K562 (cell line): ENCODE measurements around the gene TMEM208. TPM values are rescaled to one million over a fixed set of nuclear protein-coding genes. Genes with fewer than 3 reads are reported as not detected.

Source experiments
- ATAC-seq: fragments of 200-7000 bp; cut with Tn5 transposase; 3 replicates; pipeline ENCODE4 v1.9.1; 2020; ENCODE audit warnings: moderate library complexity
- BruUV-seq: library from RNA; stranded (reverse); fragments of 400-500 nt; replicated peaks from 2 replicates; lab custom pipeline; 2021; lab: Mats Ljungman, UMichigan
- CTCF ChIA-PET: fragments of 300-600 bp; formaldehyde crosslinking; extraction: SDS; loops from one replicate; lab custom pipeline; 2021; ENCODE audit warnings: low intra/inter-chr PET ratio; lab: Yijun Ruan, JAX
- POLR2A ChIA-PET: fragments of 300-600, 350-650 bp; sonication (Branson Sonifier 250); formaldehyde crosslinking; extraction: SDS; loops from one replicate; lab custom pipeline; 2021; ENCODE audit warnings: antibody characterized with exemption, inconsistent platforms; lab: Yijun Ruan, JAX
- DNase-seq, 4 experiments: peaks; one replicate each; pipeline versions ENCODE4 v3.0.0 to v3.0.0-alpha.2; 2011 to 2018; ENCODE audit warnings: low spot score in 3 of 4, mixed read lengths in 3 of 4; ENCODE audit errors: extremely low read depth in 1 of 4
- FAIRE-seq: peaks from 2 replicates; lab custom pipeline; 2011; peaks lifted over from hg19 to GRCh38; lab: Jason Lieb, UNC
- H2AFZ ChIP-seq: 2 replicates; pipeline ENCODE4 v1.6.0; 2011; ENCODE audit warnings: low read depth, low read length, control low read depth, inconsistent platforms
- H3K27ac ChIP-seq: fragments of 200-600 bp; 3 replicates; pipeline ENCODE4 v1.8.0; 2011; ENCODE audit warnings: low read depth, mild to moderate bottlenecking, control low read depth, inconsistent platforms, low read length, moderate library complexity, mixed read lengths; ENCODE audit errors: extremely low read depth
- H3K27me3 ChIP-seq, 2 experiments: fragments of 300-600 bp in 1 of 2; 2 replicates in 1 of 2; 3 replicates in 1 of 2; pipeline versions ENCODE4 v1.6.0 to v1.8.0; 2011; ENCODE audit warnings: inconsistent platforms in 2 of 2, low read length in 2 of 2, mild to moderate bottlenecking in 1 of 2, mixed read lengths in 1 of 2, moderate library complexity in 1 of 2; ENCODE audit not compliant: control insufficient read depth in 2 of 2, insufficient read depth in 2 of 2
- H3K36me3 ChIP-seq: fragments of 300-600 bp; 3 replicates; pipeline ENCODE4 v1.8.0; 2011; ENCODE audit warnings: mild to moderate bottlenecking, low read length, inconsistent platforms; ENCODE audit not compliant: control insufficient read depth, insufficient read depth
- H3K4me1 ChIP-seq, 2 experiments: fragments of 200-600 bp in 1 of 2; replicated peaks in 1 of 2; 2 replicates in 1 of 2; 3 replicates in 1 of 2; pipeline versions ENCODE4 v1.5.1 to v1.8.0; 2011; ENCODE audit warnings: inconsistent platforms in 2 of 2, low read length in 2 of 2, mild to moderate bottlenecking in 1 of 2, mixed read lengths in 1 of 2, moderate library complexity in 1 of 2; ENCODE audit not compliant: control insufficient read depth in 2 of 2, insufficient read depth in 2 of 2
- H3K4me2 ChIP-seq: 2 replicates; pipeline ENCODE4 v1.6.1; 2011; ENCODE audit warnings: low read length, control low read depth, inconsistent platforms, mixed read lengths; ENCODE audit not compliant: insufficient read depth
- H3K4me3 ChIP-seq: fragments of 200-600 bp; sonication (generic), shearing (Covaris generic); 2 replicates; pipeline ENCODE4 v1.5.1; 2016; ENCODE audit warnings: control low read depth, inconsistent platforms
- H3K79me2 ChIP-seq: fragments of 200-600 bp; 3 replicates; pipeline ENCODE4 v1.8.0; 2011; ENCODE audit warnings: low read length, inconsistent platforms; ENCODE audit not compliant: control insufficient read depth, insufficient read depth
- H3K9ac ChIP-seq, 2 experiments: 2 replicates each; pipeline versions ENCODE4 v1.6.0 to v1.6.1; 2011; ENCODE audit warnings: low read depth in 2 of 2, low read length in 2 of 2, control low read depth in 1 of 2, inconsistent platforms in 1 of 2, mild to moderate bottlenecking in 1 of 2, mixed read lengths in 1 of 2; ENCODE audit not compliant: insufficient read depth in 1 of 2
- H3K9me1 ChIP-seq: one replicate; pipeline ENCODE4 v1.6.0; 2011; ENCODE audit warnings: inconsistent platforms, mild to moderate bottlenecking, low read length, moderate library complexity; ENCODE audit not compliant: control insufficient read depth, insufficient read depth
- H3K9me3 ChIP-seq: replicated peaks from 2 replicates; pipeline ENCODE4 v1.5.1; 2011; ENCODE audit warnings: low read depth, low read length, inconsistent platforms; ENCODE audit not compliant: control insufficient read depth, insufficient read depth
- H4K20me1 ChIP-seq: replicated peaks from 2 replicates; pipeline ENCODE4 v1.6.1; 2011; ENCODE audit warnings: low read length, inconsistent platforms, mixed read lengths; ENCODE audit not compliant: control insufficient read depth, insufficient read depth
- BRD4 ChIP-seq: fragments of 200-600 bp; sonication (generic); IDR thresholded peaks from 2 replicates; pipeline ENCODE4 v1.6.1; 2017; ENCODE audit warnings: inconsistent platforms
- C11orf30 ChIP-seq: fragments of 450-650 bp; IDR thresholded peaks from 2 replicates; pipeline ENCODE4 v1.6.1; 2016; ENCODE audit warnings: low read depth, mild to moderate bottlenecking
- EP400 ChIP-seq: fragments of 450-650 bp; IDR thresholded peaks from 2 replicates; pipeline ENCODE4 v1.6.1; 2017; ENCODE audit warnings: antibody characterized with exemption, mild to moderate bottlenecking, moderate library complexity
- FOXA3 ChIP-seq, 2 experiments: fragments of 450-650 bp in 1 of 2; sonication (generic) in 1 of 2; formaldehyde crosslinking; IDR thresholded peaks in 1 of 2; conservative IDR thresholded peaks in 1 of 2; 2 replicates each; pipeline versions ENCODE4 v1.4.0 to v1.8.0; 2020 to 2022; ENCODE audit warnings: mild to moderate bottlenecking in 2 of 2, missing genetic modification reagents in 1 of 2
- IFI16 ChIP-seq: fragments of 250-450 bp; sonication (Bioruptor Pico); IDR thresholded peaks from 2 replicates; pipeline ENCODE4 v2.1.2; 2022; ENCODE audit warnings: mild to moderate bottlenecking, inconsistent platforms
- KAT2B ChIP-seq: IDR thresholded peaks from one replicate; pipeline ENCODE4 v1.6.1; 2012; ENCODE audit warnings: low read depth, mild to moderate bottlenecking, control low read depth, inconsistent platforms, low read length, moderate library complexity
- MXI1 ChIP-seq: IDR thresholded peaks from 2 replicates; pipeline ENCODE4 v1.6.1; 2011; ENCODE audit warnings: low read depth, mild to moderate bottlenecking, improper control_type of control experiment, low read length
- NFIC ChIP-seq: fragments of 450-650 bp; IDR thresholded peaks from 2 replicates; pipeline ENCODE4 v1.6.1; 2017; ENCODE audit warnings: mild to moderate bottlenecking, inconsistent platforms
- NR0B1 ChIP-seq: fragments of 450-650 bp; IDR thresholded peaks from one replicate; pipeline ENCODE4 v1.6.1; 2018; ENCODE audit warnings: mild to moderate bottlenecking, moderate library complexity; ENCODE audit not compliant: partially characterized antibody
- PHB2 ChIP-seq: fragments of 450-650 bp; IDR thresholded peaks from 2 replicates; pipeline ENCODE4 v1.6.1; 2017; ENCODE audit warnings: low read depth
- TAF15 ChIP-seq: fragments of 200-400 bp; formaldehyde crosslinking; IDR thresholded peaks from 2 replicates; pipeline ENCODE4 v1.6.1; 2017; ENCODE audit warnings: mild to moderate bottlenecking, low read depth, low read length, moderate library complexity
- ZBTB7A ChIP-seq: IDR thresholded peaks from 2 replicates; pipeline ENCODE4 v1.6.1; 2011; ENCODE audit warnings: low read depth, mild to moderate bottlenecking, low read length, moderate library complexity, borderline replicate concordance; ENCODE audit not compliant: control insufficient read depth
- ZNF316 ChIP-seq: fragments of 450-650 bp; IDR thresholded peaks from 2 replicates; pipeline ENCODE4 v1.6.1; 2016
- ZNF407 ChIP-seq: fragments of 450-650 bp; IDR thresholded peaks from 2 replicates; pipeline ENCODE4 v1.6.1; 2016; ENCODE audit warnings: low read depth
- WGBS: fragments of 100-300 bp; shearing (Covaris generic); methylation state at CpG from one replicate; pipeline ENCODE4 v1.1.6; 2016; ENCODE audit warnings: low coverage, mixed read lengths; ENCODE audit not compliant: insufficient coverage; ENCODE audit errors: missing lambda C conversion rate; 5-methylcytosine and 5-hydroxymethylcytosine counted together
- in situ Hi-C: fragments of 300-500 bp; cut with MboI; formaldehyde crosslinking; loops from 4 replicates; pipeline ENCODE4 v1.15.0; 2018; ENCODE audit warnings: inconsistent platforms, mixed read lengths
- intact Hi-C: fragments of 100-400 bp; cut with micrococcal nuclease; formaldehyde crosslinking; loops from 2 replicates; pipeline ENCODE4 v1.14.2; 2022
- polyA plus RNA-seq, 8 experiments: library from polyadenylated mRNA; depleted of rRNA in 4 of 8; stranded (reverse) in 5 of 8; unstranded in 3 of 8; fragments of >200 nt; fragmentation: Nextera tagmentation in 2 of 8; fragmentation: Illumina TruSeq in 1 of 8; extraction: Ambion mirVana in 2 of 8; extraction: Trizol in 1 of 8; gene quantifications; 2 replicates each; pipeline versions ENCODE4 v1.2.1 to v1.2.3, GENCODE V29; 2011 to 2014; ENCODE audit warnings: inconsistent platforms in 1 of 8, missing spikeins in 1 of 8
- total RNA-seq, 7 experiments: library from RNA; depleted of rRNA in 6 of 7; stranded (reverse); fragments of >200 nt in 6 of 7; fragmentation: Illumina TruSeq in 2 of 7; extraction: Trizol in 2 of 7; gene quantifications; 2 replicates each; pipeline versions ENCODE4 v1.2.1 to v1.2.3, GENCODE V29; 2011 to 2021; ENCODE audit warnings: low replicate concordance in 1 of 7

TMEM208 gene
- total and polyA plus RNA-seq, 9 of the 15 experiments (the other 6 are each of a cell fraction or from before 2014, with no cell fraction given): 31.8 to 239 (median 54.3) TPM

- Histone ChIP-seq H3K4me2 (peak overlapping the region; percentile 91), H2AFZ (no peak overlapping the region), H3K27me3 (no peaks in the 10 kb centered on the region), H3K9me1 (no peaks in the 10 kb centered on the region), H3K36me3 (peaks cover 30% of the 10 kb centered on the region; the same call in 2 of the 3 replicates), H3K79me2 (peaks cover 69% of the 10 kb centered on the region), H3K4me3 (peak overlapping the region; percentile 88; the same call in 1 of the 2 replicates), H3K4me1 (peaks cover 70 to 88% of the 10 kb centered on the region in 2 experiments), H3K9me3 (no peaks in the 10 kb centered on the region), H3K9ac (peak overlapping the region; percentile 79 to 96), H4K20me1 (no peaks in the 10 kb centered on the region), H3K27ac (peak overlapping the region; percentile 68)
- in situ Hi-C loops (no loop called here), intact Hi-C loops (loop anchor here (5.0 to 10.0 kb wide), 2 partner anchors 270 to 293 kb away; no protein-coding TSS in a partner anchor)
- ChIA-PET CTCF (no interaction called here), POLR2A (interaction anchor here (1.0 to 2.3 kb wide), 3 partner anchors 9 to 18 kb away, joined by 5 to 14 read pairs (median 10); partner anchors contain the start of gene TMEM208)
- 32% methylated on average over 4 of the region's 4 CpGs for WGBS
- no peak for FAIRE-seq
- ATAC-seq: no peak
- no TSS peak for BruUV-seq
- no peak for DNase-seq
- TF ChIP-seq ZNF316 (no peak), NFIC (no peak), IFI16 (CRISPR knock-in tag) (no peak), MXI1 (no peak), C11orf30 (no peak), KAT2B (no peak), FOXA3 (CRISPR knock-in tag; conservative IDR thresholded peaks at IDR 0.05 in 1 of 2, IDR thresholded peaks at IDR 0.05 in 1 of 2) (no peak), TAF15 (no peak), EP400 (no peak), NR0B1 (no peak), ZBTB7A (no peak), ZNF407 (no peak), PHB2 (no peak), BRD4 (no peak)
These were observed 18.3 kb downstream of the TMEM208 start for GRCh38 chr16:67245186-67245585.
